ENCODE results near the gene ROPN1B.
"Not testable (repeated sequence)": the region's sequence is repeated elsewhere in the genome, so short reads cannot be mapped to it uniquely, and the experiment has no call there.

ROPN1B gene

GRCh38 chr3:125958511-125959316, 10.3 kb upstream of the ROPN1B start:
- DNase-seq, result no peak

- DNase-seq, result no peak
These were observed 9.5 kb upstream of the ROPN1B start for GRCh38 chr3:125959317-125960065.

- DNase-seq, result no peak
These were observed 8.9 kb upstream of the ROPN1B start for GRCh38 chr3:125960066-125960424.

- no peak for DNase-seq
These were observed 8.3 kb upstream of the ROPN1B start for GRCh38 chr3:125960456-125961288.

GRCh38 chr3:125961289-125961589, 7.7 kb upstream of the ROPN1B start:
- no peak for DNase-seq

- DNase-seq, result not testable (repeated sequence)
These were observed 5.1 kb upstream of the ROPN1B start for GRCh38 chr3:125963834-125964233.

- DNase-seq, result no peak
These were observed 3.5 kb upstream of the ROPN1B start for GRCh38 chr3:125965505-125965904.

GRCh38 chr3:125967156-125967555, 1.8 kb upstream of the ROPN1B start:
- DNase-seq, result peak; percentile 74

- DNase-seq, result not testable (repeated sequence)
These were observed 857 bp upstream of the ROPN1B start for GRCh38 chr3:125968121-125968520.

- peak; percentile 75 for DNase-seq
These were observed 3.3 kb downstream of the ROPN1B start for GRCh38 chr3:125971997-125972944.

GRCh38 chr3:125975245-125976002, 6.4 kb downstream of the ROPN1B start:
- DNase-seq, result not testable (repeated sequence)

GRCh38 chr3:125976003-125976390, 7.0 kb downstream of the ROPN1B start:
- DNase-seq, result not testable (repeated sequence)

GRCh38 chr3:125977104-125977503, 8.1 kb downstream of the ROPN1B start:
- not testable (repeated sequence) for DNase-seq

GRCh38 chr3:125984951-125985350, 16.0 kb downstream of the ROPN1B start:
- not testable (repeated sequence) for DNase-seq

GRCh38 chr3:125990253-125990970, 21.4 kb downstream of the ROPN1B start:
- DNase-seq, result no peak

GRCh38 chr3:125996751-125997150, 27.8 kb downstream of the ROPN1B start:
- not testable (repeated sequence) for DNase-seq

GRCh38 chr3:126002189-126002588, 33.2 kb downstream of the ROPN1B start:
- DNase-seq, result no peak

GRCh38 chr3:126003447-126004190, 34.6 kb downstream of the ROPN1B start:
- no peak for DNase-seq

GRCh38 chr3:126004217-126004616, 35.2 kb downstream of the ROPN1B start:
- DNase-seq, result no peak

- DNase-seq, result no peak
These were observed 35.7 kb downstream of the ROPN1B start for GRCh38 chr3:126004692-126005091.

Measured in NCI-H1105 treated with DMSO at 0.1 percent for 48 hours (cell line).